Endothelial cell of umbilical vein (primary cell): Measurements from ENCODE around the gene PRTN3. TPM values are rescaled to one million over a fixed set of nuclear protein-coding genes. Genes with fewer than 3 reads are reported as not detected.

Experiments
- BruUV-seq: library from RNA; stranded (reverse); fragments of 400-500 nt; replicated peaks from 2 replicates; lab custom pipeline; 2021; lab: Mats Ljungman, UMichigan
- CTCF ChIA-PET: fragments of 300-600, 350-600 bp; sonication (Branson Sonifier 250); formaldehyde crosslinking; loops from one replicate; lab custom pipeline; 2021; ENCODE audit warnings: antibody characterized with exemption, inconsistent platforms; lab: Charles Lee
- POLR2A ChIA-PET: fragments of 300-600, 350-600 bp; sonication (Branson Sonifier 250); formaldehyde crosslinking; loops from one replicate; lab custom pipeline; 2021; ENCODE audit warnings: antibody characterized with exemption, inconsistent platforms; lab: Charles Lee
- DNase-seq: peaks from one replicate; pipeline ENCODE4 v3.0.0-alpha.2; 2011; ENCODE audit warnings: low read depth, low spot score
- FAIRE-seq: peaks from 2 replicates; lab custom pipeline; 2011; peaks lifted over from hg19 to GRCh38; lab: Jason Lieb, UNC
- H2AFZ ChIP-seq: 2 replicates; pipeline ENCODE4 v1.6.0; 2012; ENCODE audit warnings: low read depth, low read length, control low read depth, inconsistent platforms
- H3K27ac ChIP-seq: 2 replicates; pipeline ENCODE4 v1.5.1; 2011; ENCODE audit warnings: low read depth, mild to moderate bottlenecking, control low read depth, low read length, moderate library complexity; ENCODE audit not compliant: insufficient read depth
- H3K27me3 ChIP-seq, 2 experiments: 2 replicates each; pipeline versions ENCODE4 v1.6.0 to v1.6.1; 2011; ENCODE audit warnings: low read length in 2 of 2, mixed read lengths in 1 of 2; ENCODE audit not compliant: control insufficient read depth in 2 of 2, insufficient read depth in 2 of 2
- H3K36me3 ChIP-seq, 2 experiments: 2 replicates in 1 of 2; 3 replicates in 1 of 2; pipeline ENCODE4 v1.5.1; 2011; ENCODE audit warnings: low read length in 2 of 2, mild to moderate bottlenecking in 1 of 2, moderate library complexity in 1 of 2; ENCODE audit not compliant: control insufficient read depth in 2 of 2, insufficient read depth in 2 of 2; ENCODE audit errors: extremely low read depth in 1 of 2
- H3K4me1 ChIP-seq: 3 replicates; pipeline ENCODE4 v1.5.1; 2011; ENCODE audit warnings: mild to moderate bottlenecking, low read length; ENCODE audit not compliant: control insufficient read depth, insufficient read depth; ENCODE audit errors: extremely low read depth
- H3K4me2 ChIP-seq: 2 replicates; pipeline ENCODE4 v1.6.1; 2011; ENCODE audit warnings: low read length, control low read depth, mixed read lengths; ENCODE audit not compliant: insufficient read depth
- H3K4me3 ChIP-seq, 3 experiments: fragments of 200-600 bp in 1 of 3; sonication (generic), shearing (Covaris generic) in 1 of 3; replicated peaks in 1 of 3; 2 replicates each; pipeline ENCODE4 v1.5.1; 2011 to 2016; ENCODE audit warnings: control low read depth in 3 of 3, low read length in 3 of 3, mild to moderate bottlenecking in 2 of 3, inconsistent platforms in 1 of 3, low read depth in 1 of 3, moderate library complexity in 1 of 3; ENCODE audit not compliant: insufficient read depth in 1 of 3
- H3K79me2 ChIP-seq: 2 replicates; pipeline ENCODE4 v1.6.0; 2012; ENCODE audit warnings: low read length, inconsistent platforms; ENCODE audit not compliant: control insufficient read depth, insufficient read depth
- H3K9ac ChIP-seq: replicated peaks from 2 replicates; pipeline ENCODE3; 2011; ENCODE audit warnings: low read length, control low read depth; ENCODE audit not compliant: insufficient read depth; ENCODE audit errors: extremely low read depth
- H3K9me1 ChIP-seq: replicated peaks from 3 replicates; pipeline ENCODE4 v1.6.0; 2011; ENCODE audit warnings: mild to moderate bottlenecking, low read length; ENCODE audit not compliant: control insufficient read depth, insufficient read depth; ENCODE audit errors: extremely low read depth
- H3K9me3 ChIP-seq: replicated peaks from 2 replicates; pipeline ENCODE4 v1.5.1; 2012; ENCODE audit warnings: low read length, inconsistent platforms; ENCODE audit not compliant: control insufficient read depth, insufficient read depth
- H4K20me1 ChIP-seq: replicated peaks from 2 replicates; pipeline ENCODE3; 2011; ENCODE audit warnings: mild to moderate bottlenecking, low read length; ENCODE audit not compliant: control insufficient read depth, insufficient read depth; ENCODE audit errors: extremely low read depth
- CTCF ChIP-seq, 2 donors: IDR thresholded peaks; 1 replicate in 1 of 2; 2 replicates in 1 of 2; pipeline ENCODE4 v1.5.1; 2011; ENCODE audit warnings: low read length in 2 of 2, mild to moderate bottlenecking in 2 of 2, moderate library complexity in 2 of 2, control low read depth in 1 of 2, inconsistent platforms in 1 of 2, low read depth in 1 of 2; ENCODE audit not compliant: insufficient read depth in 1 of 2; ENCODE audit errors: extremely low read depth in 1 of 2
- EZH2 ChIP-seq: IDR thresholded peaks from 2 replicates; pipeline ENCODE4 v1.6.1; 2012; ENCODE audit warnings: borderline replicate concordance, low read depth, mild to moderate bottlenecking, moderate library complexity, low read length, inconsistent platforms; ENCODE audit not compliant: severe bottlenecking
- FOS ChIP-seq: IDR thresholded peaks from 2 replicates; pipeline ENCODE4 v1.6.1; 2011; ENCODE audit warnings: mild to moderate bottlenecking, low read length, moderate library complexity, borderline replicate concordance; ENCODE audit not compliant: insufficient read depth
- GATA2 ChIP-seq: IDR thresholded peaks from 2 replicates; pipeline ENCODE4 v1.7.0; 2011; ENCODE audit warnings: low read depth, mild to moderate bottlenecking, moderate library complexity, mixed read lengths, low read length; ENCODE audit not compliant: insufficient read length, insufficient read depth
- JUN ChIP-seq: IDR thresholded peaks from 2 replicates; pipeline ENCODE4 v1.6.1; 2011; ENCODE audit warnings: borderline replicate concordance, low read depth; ENCODE audit not compliant: insufficient read length, insufficient read depth
- MAX ChIP-seq: IDR thresholded peaks from 2 replicates; pipeline ENCODE4 v1.6.1; 2011; ENCODE audit not compliant: insufficient read depth, insufficient read length
- MYC ChIP-seq: IDR thresholded peaks from one replicate; pipeline ENCODE4 v1.6.1; 2011; ENCODE audit warnings: mild to moderate bottlenecking, low read depth, low read length
- POLR2A ChIP-seq: IDR thresholded peaks from 2 replicates; pipeline ENCODE4 v1.6.1; 2012; ENCODE audit warnings: low read depth, mild to moderate bottlenecking, control low read depth, low read length
- POLR2AphosphoS5 ChIP-seq: IDR thresholded peaks from 2 replicates; pipeline ENCODE4 v1.6.1; 2012; ENCODE audit warnings: low read depth, mild to moderate bottlenecking, control low read depth, low read length, moderate library complexity; ENCODE audit not compliant: insufficient read depth
- dilution Hi-C: fragments of 300-500 bp; cut with MboI; formaldehyde crosslinking; loops from one replicate; pipeline ENCODE4 v1.15.0; 2019; ENCODE audit warnings: low sequenced_read_pairs; ENCODE audit not compliant: extremely low pct_ligation_motif_present
- intact Hi-C: fragments of 100-400 bp; cut with micrococcal nuclease; formaldehyde crosslinking; loops from one replicate; pipeline ENCODE4 v1.10.0; 2022
- polyA plus RNA-seq, 4 experiments: library from polyadenylated mRNA; depleted of rRNA in 3 of 4; stranded (reverse) in 3 of 4; unstranded in 1 of 4; fragments of >200 nt; gene quantifications; 2 replicates each; pipeline versions ENCODE4 v1.2.1 to v1.2.3, GENCODE V29; 2011 to 2012; ENCODE audit warnings: missing spikeins in 1 of 4
- total RNA-seq: library from RNA; stranded (reverse); gene quantifications from 2 replicates; pipeline ENCODE4 v1.2.3, GENCODE V29; 2021

PRTN3 gene
- total and polyA plus RNA-seq, 2 donors (not counting 3 experiments of a cell fraction or from before 2014, with no cell fraction given), result not detected

GRCh38 chr19:796692-797527 lies 43.9 kb upstream of the PRTN3 start, which contains the start of gene PTBP1:
Gene PTBP1 (plus strand): TSS chr19:797452. CDS start chr19:797498, 46 bp downstream.
- DNase-seq, result peak; percentile 100

More at GRCh38 chr19:796692-797527, 43.9 kb upstream of the PRTN3 start, which contains the start of gene PTBP1:
- H3K36me3 ChIP-seq, result peaks cover 11 to 15% of the 10 kb centered on the region in 2 experiments
- peak within 1 kb of the TSS; percentile 72 for H2AFZ ChIP-seq
- intact Hi-C loops (loop anchor here (1.0 to 10.0 kb wide), 4 partner anchors 8 to 448 kb away; partner anchors contain the start of genes ATP5F1D and MIDN), dilution Hi-C loops (no loop called here)
- H3K4me1 ChIP-seq, result peaks cover 33% of the 10 kb centered on the region
- H3K9me1 ChIP-seq, result no peaks in the 10 kb centered on the region
- H3K4me2 ChIP-seq, result peak within 1 kb of the TSS; percentile 86
- peak; percentile 99 for FAIRE-seq
- peak within 1 kb of the TSS; percentile 73 for H3K27ac ChIP-seq
- H3K4me3 ChIP-seq, result peak within 1 kb of the TSS; percentile 84 to 93 (median 87)
- no peaks in the 10 kb centered on the region for H3K9me3 ChIP-seq
- ChIA-PET CTCF (no interaction called here), POLR2A (interaction anchor here (0.6 to 1.3 kb wide), 2 partner anchors 12 to 13 kb away, joined by 3 to 4 read pairs; no protein-coding TSS in a partner anchor)
- peaks cover 41% of the 10 kb centered on the region for H3K79me2 ChIP-seq
- no peaks in the 10 kb centered on the region for H4K20me1 ChIP-seq
- BruUV-seq, result no TSS peak
- peak within 1 kb of the TSS; percentile 92 for H3K9ac ChIP-seq
- TF ChIP-seq MAX (peak; percentile 97), FOS (no peak), GATA2 (no peak), CTCF (IDR thresholded peaks at IDR 0.05; ENCODE audit: extremely low read depth in 1 of 2, insufficient read depth in 1 of 2, low read depth in 1 of 2, low read length in 2 of 2) (no peak), MYC (peak; percentile 97), JUN (no peak), POLR2A (peak; percentile 88), POLR2AphosphoS5 (peak; percentile 70), EZH2 (no peak)
- H3K27me3 ChIP-seq, result no peaks in the 10 kb centered on the region
